Fibroblast of lung (primary cell): ENCODE results near the gene NTSR2. TPM values are rescaled to one million over a fixed set of nuclear protein-coding genes. Genes with fewer than 3 reads are reported as not detected.

Experiments used
- DNase-seq, 2 donors: peaks; one replicate each; pipeline versions ENCODE4 v3.0.0 to v3.0.0-alpha.2; 2010; ENCODE audit warnings: low read depth in 2 of 2
- H2AFZ ChIP-seq: 2 replicates; pipeline ENCODE4 v1.5.1; 2012; ENCODE audit warnings: low read length, control low read depth, inconsistent platforms
- H3K27ac ChIP-seq: 2 replicates; pipeline ENCODE4 v1.5.1; 2011; ENCODE audit warnings: low read length, control low read depth; ENCODE audit not compliant: insufficient read depth
- H3K27me3 ChIP-seq: 2 replicates; pipeline ENCODE4 v1.5.1; 2011; ENCODE audit warnings: mild to moderate bottlenecking, low read length; ENCODE audit not compliant: control insufficient read depth, insufficient read depth
- H3K36me3 ChIP-seq: 2 replicates; pipeline ENCODE4 v1.5.1; 2011; ENCODE audit warnings: low read length; ENCODE audit not compliant: control insufficient read depth, insufficient read depth
- H3K4me1 ChIP-seq: 2 replicates; pipeline ENCODE4 v1.5.1; 2011; ENCODE audit warnings: low read length; ENCODE audit not compliant: control insufficient read depth, insufficient read depth; ENCODE audit errors: extremely low read depth
- H3K4me2 ChIP-seq: 2 replicates; pipeline ENCODE4 v1.5.1; 2011; ENCODE audit warnings: low read length, control low read depth; ENCODE audit not compliant: insufficient read depth; ENCODE audit errors: extremely low read depth
- H3K4me3 ChIP-seq, 4 experiments: fragments of 200-600 bp in 1 of 4; sonication (generic) in 1 of 4; replicated peaks in 1 of 4; 2 replicates each; pipeline ENCODE4 v1.5.1; 2011 to 2016; ENCODE audit warnings: low read length in 4 of 4, low read depth in 3 of 4, mild to moderate bottlenecking in 3 of 4, control low read depth in 2 of 4, inconsistent platforms in 1 of 4, mixed read lengths in 1 of 4; ENCODE audit not compliant: insufficient read depth in 1 of 4; ENCODE audit errors: control extremely low read depth in 1 of 4
- H3K79me2 ChIP-seq: 2 replicates; pipeline ENCODE4 v1.5.1; 2012; ENCODE audit warnings: mild to moderate bottlenecking, low read length, inconsistent platforms; ENCODE audit not compliant: control insufficient read depth, insufficient read depth
- H3K9ac ChIP-seq: 2 replicates; pipeline ENCODE4 v1.5.1; 2011; ENCODE audit warnings: mild to moderate bottlenecking, low read length, control low read depth; ENCODE audit not compliant: insufficient read depth
- H3K9me3 ChIP-seq: 2 replicates; pipeline ENCODE4 v1.5.1; 2012; ENCODE audit warnings: low read depth, low read length; ENCODE audit not compliant: control insufficient read depth, insufficient read depth
- H4K20me1 ChIP-seq: 2 replicates; pipeline ENCODE4 v1.5.1; 2011; ENCODE audit warnings: low read length; ENCODE audit not compliant: control insufficient read depth, insufficient read depth; ENCODE audit errors: extremely low read depth
- EZH2 ChIP-seq: IDR thresholded peaks from 2 replicates; pipeline ENCODE4 v1.5.1; 2012; ENCODE audit warnings: low read length, control low read depth, mild to moderate bottlenecking; ENCODE audit errors: missing control alignments
- polyA plus RNA-seq, 2 donors: library from polyadenylated mRNA; depleted of rRNA in 1 of 2; stranded (reverse) in 1 of 2; unstranded in 1 of 2; fragments of >200 nt; gene quantifications; 2 replicates each; pipeline ENCODE4 v1.2.1, GENCODE V29; 2011 to 2012; ENCODE audit warnings: missing spikeins in 1 of 2
- total RNA-seq: library from RNA; depleted of rRNA; stranded (reverse); fragments of >200 nt; gene quantifications from 2 replicates; pipeline ENCODE4 v1.2.1, GENCODE V29; 2014
- TF ChIP-seq, protein P1 (sequence below), 2 donors: IDR thresholded peaks in 1 of 2; conservative IDR thresholded peaks in 1 of 2; 1 replicate in 1 of 2; 2 replicates in 1 of 2; pipeline ENCODE4 v1.5.1; 2011 to 2012; ENCODE audit warnings: low read length in 2 of 2, control low read depth in 1 of 2, inconsistent platforms in 1 of 2, low read depth in 1 of 2, mild to moderate bottlenecking in 1 of 2

NTSR2 gene
- total and polyA plus RNA-seq, 2 donors (not counting 1 experiment from before 2014, with no cell fraction given), result not detected

- Histone ChIP-seq H3K9ac (no peak overlapping the region), H3K4me3 (no peak overlapping the region), H2AFZ (no peak overlapping the region), H4K20me1 (no peaks in the 10 kb centered on the region), H3K4me1 (peaks cover 16% of the 10 kb centered on the region), H3K27me3 (peaks cover 3% of the 10 kb centered on the region), H3K27ac (no peak overlapping the region), H3K36me3 (no peaks in the 10 kb centered on the region), H3K79me2 (no peaks in the 10 kb centered on the region), H3K4me2 (no peak overlapping the region), H3K9me3 (no peaks in the 10 kb centered on the region)
- TF ChIP-seq, protein P1, sequence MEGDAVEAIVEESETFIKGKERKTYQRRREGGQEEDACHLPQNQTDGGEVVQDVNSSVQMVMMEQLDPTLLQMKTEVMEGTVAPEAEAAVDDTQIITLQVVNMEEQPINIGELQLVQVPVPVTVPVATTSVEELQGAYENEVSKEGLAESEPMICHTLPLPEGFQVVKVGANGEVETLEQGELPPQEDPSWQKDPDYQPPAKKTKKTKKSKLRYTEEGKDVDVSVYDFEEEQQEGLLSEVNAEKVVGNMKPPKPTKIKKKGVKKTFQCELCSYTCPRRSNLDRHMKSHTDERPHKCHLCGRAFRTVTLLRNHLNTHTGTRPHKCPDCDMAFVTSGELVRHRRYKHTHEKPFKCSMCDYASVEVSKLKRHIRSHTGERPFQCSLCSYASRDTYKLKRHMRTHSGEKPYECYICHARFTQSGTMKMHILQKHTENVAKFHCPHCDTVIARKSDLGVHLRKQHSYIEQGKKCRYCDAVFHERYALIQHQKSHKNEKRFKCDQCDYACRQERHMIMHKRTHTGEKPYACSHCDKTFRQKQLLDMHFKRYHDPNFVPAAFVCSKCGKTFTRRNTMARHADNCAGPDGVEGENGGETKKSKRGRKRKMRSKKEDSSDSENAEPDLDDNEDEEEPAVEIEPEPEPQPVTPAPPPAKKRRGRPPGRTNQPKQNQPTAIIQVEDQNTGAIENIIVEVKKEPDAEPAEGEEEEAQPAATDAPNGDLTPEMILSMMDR (conservative IDR thresholded peaks at IDR 0.05 in 1 of 2, IDR thresholded peaks at IDR 0.05 in 1 of 2; ENCODE audit: low read depth in 1 of 2, low read length in 2 of 2), result peak; percentile 61 to 89
- TF ChIP-seq EZH2, result no peak
- no peak for DNase-seq
Measured at GRCh38 chr2:11681722-11682589, 12.0 kb upstream of the NTSR2 start.

GRCh38 chr2:11680901-11681721 is 11.1 kb upstream of the NTSR2 start:
- Histone ChIP-seq H3K4me3 (no peak overlapping the region), H3K27ac (no peak overlapping the region), H3K36me3 (no peaks in the 10 kb centered on the region), H3K4me1 (peaks cover 20% of the 10 kb centered on the region), H3K9ac (no peak overlapping the region), H2AFZ (no peak overlapping the region), H3K79me2 (no peaks in the 10 kb centered on the region), H3K27me3 (peaks cover 5% of the 10 kb centered on the region), H3K9me3 (no peaks in the 10 kb centered on the region), H3K4me2 (no peak overlapping the region), H4K20me1 (no peaks in the 10 kb centered on the region)
- TF ChIP-seq EZH2, result no peak
- TF ChIP-seq, protein P1 (conservative IDR thresholded peaks at IDR 0.05 in 1 of 2, IDR thresholded peaks at IDR 0.05 in 1 of 2; ENCODE audit: low read depth in 1 of 2, low read length in 2 of 2), result no peak
- no peak for DNase-seq
